K562 (cell line): ENCODE measurements around the gene PFKP. TPM values are rescaled to one million over a fixed set of nuclear protein-coding genes. Genes with fewer than 3 reads are reported as not detected.

ENCODE experiments used
- ATAC-seq: fragments of 200-7000 bp; cut with Tn5 transposase; 3 replicates; pipeline ENCODE4 v1.9.1; 2020; ENCODE audit warnings: moderate library complexity
- BruUV-seq: library from RNA; stranded (reverse); fragments of 400-500 nt; replicated peaks from 2 replicates; lab custom pipeline; 2021; lab: Mats Ljungman, UMichigan
- CTCF ChIA-PET: fragments of 300-600 bp; formaldehyde crosslinking; extraction: SDS; loops from one replicate; lab custom pipeline; 2021; ENCODE audit warnings: low intra/inter-chr PET ratio; lab: Yijun Ruan, JAX
- POLR2A ChIA-PET: fragments of 300-600, 350-650 bp; sonication (Branson Sonifier 250); formaldehyde crosslinking; extraction: SDS; loops from one replicate; lab custom pipeline; 2021; ENCODE audit warnings: antibody characterized with exemption, inconsistent platforms; lab: Yijun Ruan, JAX
- DNase-seq, 4 experiments: peaks; one replicate each; pipeline versions ENCODE4 v3.0.0 to v3.0.0-alpha.2; 2011 to 2018; ENCODE audit warnings: low spot score in 3 of 4, mixed read lengths in 3 of 4; ENCODE audit errors: extremely low read depth in 1 of 4
- FAIRE-seq: peaks from 2 replicates; lab custom pipeline; 2011; peaks lifted over from hg19 to GRCh38; lab: Jason Lieb, UNC
- H2AFZ ChIP-seq: 2 replicates; pipeline ENCODE4 v1.6.0; 2011; ENCODE audit warnings: low read depth, low read length, control low read depth, inconsistent platforms
- H3K27ac ChIP-seq: fragments of 200-600 bp; 3 replicates; pipeline ENCODE4 v1.8.0; 2011; ENCODE audit warnings: low read depth, mild to moderate bottlenecking, control low read depth, inconsistent platforms, low read length, moderate library complexity, mixed read lengths; ENCODE audit errors: extremely low read depth
- H3K27me3 ChIP-seq, 2 experiments: fragments of 300-600 bp in 1 of 2; 2 replicates in 1 of 2; 3 replicates in 1 of 2; pipeline versions ENCODE4 v1.6.0 to v1.8.0; 2011; ENCODE audit warnings: inconsistent platforms in 2 of 2, low read length in 2 of 2, mild to moderate bottlenecking in 1 of 2, mixed read lengths in 1 of 2, moderate library complexity in 1 of 2; ENCODE audit not compliant: control insufficient read depth in 2 of 2, insufficient read depth in 2 of 2
- H3K36me3 ChIP-seq: fragments of 300-600 bp; 3 replicates; pipeline ENCODE4 v1.8.0; 2011; ENCODE audit warnings: mild to moderate bottlenecking, low read length, inconsistent platforms; ENCODE audit not compliant: control insufficient read depth, insufficient read depth
- H3K4me1 ChIP-seq, 2 experiments: fragments of 200-600 bp in 1 of 2; replicated peaks in 1 of 2; 2 replicates in 1 of 2; 3 replicates in 1 of 2; pipeline versions ENCODE4 v1.5.1 to v1.8.0; 2011; ENCODE audit warnings: inconsistent platforms in 2 of 2, low read length in 2 of 2, mild to moderate bottlenecking in 1 of 2, mixed read lengths in 1 of 2, moderate library complexity in 1 of 2; ENCODE audit not compliant: control insufficient read depth in 2 of 2, insufficient read depth in 2 of 2
- H3K4me2 ChIP-seq: 2 replicates; pipeline ENCODE4 v1.6.1; 2011; ENCODE audit warnings: low read length, control low read depth, inconsistent platforms, mixed read lengths; ENCODE audit not compliant: insufficient read depth
- H3K4me3 ChIP-seq: fragments of 200-600 bp; sonication (generic), shearing (Covaris generic); 2 replicates; pipeline ENCODE4 v1.5.1; 2016; ENCODE audit warnings: control low read depth, inconsistent platforms
- H3K79me2 ChIP-seq: fragments of 200-600 bp; 3 replicates; pipeline ENCODE4 v1.8.0; 2011; ENCODE audit warnings: low read length, inconsistent platforms; ENCODE audit not compliant: control insufficient read depth, insufficient read depth
- H3K9ac ChIP-seq, 2 experiments: 2 replicates each; pipeline versions ENCODE4 v1.6.0 to v1.6.1; 2011; ENCODE audit warnings: low read depth in 2 of 2, low read length in 2 of 2, control low read depth in 1 of 2, inconsistent platforms in 1 of 2, mild to moderate bottlenecking in 1 of 2, mixed read lengths in 1 of 2; ENCODE audit not compliant: insufficient read depth in 1 of 2
- H3K9me1 ChIP-seq: one replicate; pipeline ENCODE4 v1.6.0; 2011; ENCODE audit warnings: inconsistent platforms, mild to moderate bottlenecking, low read length, moderate library complexity; ENCODE audit not compliant: control insufficient read depth, insufficient read depth
- H3K9me3 ChIP-seq: replicated peaks from 2 replicates; pipeline ENCODE4 v1.5.1; 2011; ENCODE audit warnings: low read depth, low read length, inconsistent platforms; ENCODE audit not compliant: control insufficient read depth, insufficient read depth
- H4K20me1 ChIP-seq: replicated peaks from 2 replicates; pipeline ENCODE4 v1.6.1; 2011; ENCODE audit warnings: low read length, inconsistent platforms, mixed read lengths; ENCODE audit not compliant: control insufficient read depth, insufficient read depth
- BDP1 ChIP-seq: IDR thresholded peaks from 3 replicates; pipeline ENCODE4 v1.6.1; 2011; ENCODE audit not compliant: insufficient read length, insufficient read depth
- E2F4 ChIP-seq: sonication (generic); formaldehyde crosslinking; IDR thresholded peaks from 2 replicates; pipeline ENCODE4 v1.8.0; 2022; ENCODE audit warnings: mild to moderate bottlenecking, low read depth, missing genetic modification reagents
- KLF1 ChIP-seq: fragments of 450-650 bp; IDR thresholded peaks from 2 replicates; pipeline ENCODE4 v1.6.1; 2016; ENCODE audit warnings: missing genetic modification characterization, missing compliant biosample characterization
- MTA1 ChIP-seq: fragments of 450-650 bp; IDR thresholded peaks from 2 replicates; pipeline ENCODE4 v1.6.1; 2017; ENCODE audit warnings: borderline replicate concordance
- POLR2G ChIP-seq: fragments of 200-400 bp; formaldehyde crosslinking; IDR thresholded peaks from 2 replicates; pipeline ENCODE4 v1.6.1; 2017; ENCODE audit warnings: low read depth, mild to moderate bottlenecking, antibody characterized with exemption, low read length, moderate library complexity
- PPARD ChIP-seq: fragments of 250-450 bp; sonication (Bioruptor Pico); IDR thresholded peaks from 2 replicates; pipeline ENCODE4 v1.8.0; 2022; ENCODE audit warnings: inconsistent platforms, mild to moderate bottlenecking, moderate library complexity
- SP2 ChIP-seq: IDR thresholded peaks from 2 replicates; pipeline ENCODE4 v1.6.1; 2011; ENCODE audit warnings: mild to moderate bottlenecking, low read depth, low read length, moderate library complexity; ENCODE audit not compliant: poor library complexity, severe bottlenecking; ENCODE audit errors: extremely low read depth
- ZNF699 ChIP-seq: fragments of 250-450 bp; sonication (Bioruptor Pico); IDR thresholded peaks from 2 replicates; pipeline ENCODE4 v1.8.0; 2021; ENCODE audit warnings: mild to moderate bottlenecking, moderate library complexity; ENCODE audit not compliant: insufficient replicate concordance
- WGBS: fragments of 100-300 bp; shearing (Covaris generic); methylation state at CpG from one replicate; pipeline ENCODE4 v1.1.6; 2016; ENCODE audit warnings: low coverage, mixed read lengths; ENCODE audit not compliant: insufficient coverage; ENCODE audit errors: missing lambda C conversion rate; 5-methylcytosine and 5-hydroxymethylcytosine counted together
- in situ Hi-C: fragments of 300-500 bp; cut with MboI; formaldehyde crosslinking; loops from 4 replicates; pipeline ENCODE4 v1.15.0; 2018; ENCODE audit warnings: inconsistent platforms, mixed read lengths
- intact Hi-C: fragments of 100-400 bp; cut with micrococcal nuclease; formaldehyde crosslinking; loops from 2 replicates; pipeline ENCODE4 v1.14.2; 2022
- polyA plus RNA-seq, 8 experiments: library from polyadenylated mRNA; depleted of rRNA in 4 of 8; stranded (reverse) in 5 of 8; unstranded in 3 of 8; fragments of >200 nt; fragmentation: Nextera tagmentation in 2 of 8; fragmentation: Illumina TruSeq in 1 of 8; extraction: Ambion mirVana in 2 of 8; extraction: Trizol in 1 of 8; gene quantifications; 2 replicates each; pipeline versions ENCODE4 v1.2.1 to v1.2.3, GENCODE V29; 2011 to 2014; ENCODE audit warnings: inconsistent platforms in 1 of 8, missing spikeins in 1 of 8
- total RNA-seq, 7 experiments: library from RNA; depleted of rRNA in 6 of 7; stranded (reverse); fragments of >200 nt in 6 of 7; fragmentation: Illumina TruSeq in 2 of 7; extraction: Trizol in 2 of 7; gene quantifications; 2 replicates each; pipeline versions ENCODE4 v1.2.1 to v1.2.3, GENCODE V29; 2011 to 2021; ENCODE audit warnings: low replicate concordance in 1 of 7

PFKP gene
- total and polyA plus RNA-seq, 9 of the 15 experiments (the other 6 are each of a cell fraction or from before 2014, with no cell fraction given) = 23.5 to 116 (median 62.1) TPM

GRCh38 chr10:3136336-3136735, 69.0 kb downstream of the PFKP start:
- intact Hi-C loops = no loop called here

DNA sequence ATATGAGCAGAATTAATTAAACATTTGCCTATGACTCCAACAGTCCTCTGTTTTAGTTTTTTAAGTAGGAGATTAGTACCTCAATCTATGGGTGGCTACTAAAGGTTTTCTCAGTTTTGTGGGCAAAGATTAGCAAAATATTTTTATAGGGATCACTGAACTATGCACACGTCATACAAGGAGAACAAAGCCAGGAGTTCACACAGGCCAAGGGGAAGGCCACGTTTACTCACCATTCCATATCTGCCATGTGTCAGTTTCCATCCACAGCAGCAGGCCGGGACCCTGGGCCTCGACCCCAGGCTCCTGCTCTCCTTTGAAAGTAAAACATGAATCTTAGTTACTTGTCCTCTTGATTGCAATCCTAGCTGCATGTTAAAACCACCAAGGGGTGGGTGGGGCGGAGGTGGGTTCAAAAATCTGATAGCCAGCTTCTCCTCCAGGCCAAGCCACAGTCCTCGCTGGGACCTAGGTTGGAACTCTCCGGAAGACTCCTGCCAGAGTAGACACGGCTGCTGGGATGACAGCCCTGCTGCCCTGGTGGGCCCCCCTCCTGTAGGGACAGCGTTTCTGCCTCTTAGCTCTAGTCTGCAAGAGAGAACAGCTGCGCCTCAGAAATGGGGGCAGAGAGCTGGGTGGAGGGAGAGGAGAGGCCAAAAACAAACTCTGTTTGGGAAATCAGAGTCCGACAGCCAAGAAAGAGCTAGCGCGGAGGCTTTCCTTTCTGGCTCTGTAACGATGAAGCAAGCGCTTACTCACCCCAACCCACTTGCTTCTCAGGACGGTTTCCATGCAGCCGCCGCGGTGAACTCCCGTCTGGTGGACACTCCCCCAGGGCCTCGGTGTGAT, 69.6 kb downstream of the PFKP start:
- no peak for DNase-seq
- CTCF ChIA-PET = no interaction called here

More at GRCh38 chr10:3136336-3136735, 69.0 kb downstream of the PFKP start:
- H4K20me1 ChIP-seq = no peaks in the 10 kb centered on the region
- no peaks in the 10 kb centered on the region for H3K9me1 ChIP-seq
- no peaks in the 10 kb centered on the region for H3K9me3 ChIP-seq
- H3K4me3 ChIP-seq = no peak overlapping the region
- H3K9ac ChIP-seq = no peak overlapping the region
- FAIRE-seq (no peak), DNase-seq (no peak), ATAC-seq (no peak)
- no peak overlapping the region for H2AFZ ChIP-seq
- peak; percentile 19; the same call in 1 of the 2 replicates for TF ChIP-seq POLR2G
- TF ChIP-seq KLF1 (tag) = no peak
- H3K4me2 ChIP-seq = no peak overlapping the region
- in situ Hi-C loops = no loop called here
- ChIA-PET POLR2A (interaction anchor here (0.6 to 1.1 kb wide), 4 partner anchors 11 to 65 kb away, joined by 3 to 5 read pairs (median 3); no protein-coding TSS in a partner anchor), CTCF (no interaction called here)
- H3K79me2 ChIP-seq = no peaks in the 10 kb centered on the region
- H3K27me3 ChIP-seq = no peaks in the 10 kb centered on the region
- WGBS = 92% methylated on average over 13 of the region's 14 CpGs
- no peak overlapping the region for H3K27ac ChIP-seq
- H3K36me3 ChIP-seq = peaks cover 99% of the 10 kb centered on the region
- no TSS peak for BruUV-seq
- peaks cover 0 to 4% of the 10 kb centered on the region in 2 experiments; a peak in 1 of 5 replicates for H3K4me1 ChIP-seq

More for the DNA sequence above, 69.6 kb downstream of the PFKP start:
- ATAC-seq (no peak), FAIRE-seq (no peak)
- Histone ChIP-seq H4K20me1 (no peaks in the 10 kb centered on the region), H3K4me3 (no peak overlapping the region), H3K27me3 (no peaks in the 10 kb centered on the region), H2AFZ (no peak overlapping the region), H3K9me1 (no peaks in the 10 kb centered on the region), H3K9ac (no peak overlapping the region; a peak in 1 of 4 replicates), H3K36me3 (peaks cover 100% of the 10 kb centered on the region), H3K4me1 (peaks cover 0 to 4% of the 10 kb centered on the region in 2 experiments; a peak in 1 of 5 replicates), H3K79me2 (no peaks in the 10 kb centered on the region), H3K9me3 (no peaks in the 10 kb centered on the region), H3K27ac (no peak overlapping the region), H3K4me2 (no peak overlapping the region)
- no peak for TF ChIP-seq E2F4 (CRISPR knock-in tag)
- no peak for TF ChIP-seq PPARD (CRISPR knock-in tag)
- TF ChIP-seq SP2 = no peak
- no peak for TF ChIP-seq MTA1
- TF ChIP-seq ZNF699 (CRISPR knock-in tag) = no peak
- no peak for TF ChIP-seq BDP1
- in situ Hi-C loops = no loop called here
- intact Hi-C loops = no loop called here
- WGBS = 87% methylated on average over 17 of the region's 21 CpGs
- no TSS peak for BruUV-seq
- POLR2A ChIA-PET = interaction anchor here (0.6 to 1.2 kb wide), 4 partner anchors 11 to 65 kb away, joined by 3 to 5 read pairs (median 4); no protein-coding TSS in a partner anchor
